ENCODE results near the gene CALD1.

Gene CALD1

GRCh38 chr7:135001390-135002165 is 222.1 kb downstream of the CALD1 start:
- DNase-seq (ENCODE audit: low read depth), result no peak

GRCh38 chr7:135012229-135012628 is 232.8 kb downstream of the CALD1 start:
- DNase-seq (ENCODE audit: low read depth), result no peak
